DMS53 treated with DMSO at 0.1 percent for 48 hours (cell line): Measurements from ENCODE around the gene UTP18.
"Not testable (repeated sequence)": the region's sequence is repeated elsewhere in the genome, so short reads cannot be mapped to it uniquely, and the experiment has no call there.

Source experiments
- DNase-seq: peaks from one replicate; lab custom pipeline; 2025; ENCODE audit not compliant: unreplicated experiment; lab: John Stamatoyannopoulos, UW

UTP18 gene

GRCh38 chr17:51330861-51331503 lies 70.6 kb downstream of the UTP18 start:
- DNase-seq = not testable (repeated sequence)

DNA sequence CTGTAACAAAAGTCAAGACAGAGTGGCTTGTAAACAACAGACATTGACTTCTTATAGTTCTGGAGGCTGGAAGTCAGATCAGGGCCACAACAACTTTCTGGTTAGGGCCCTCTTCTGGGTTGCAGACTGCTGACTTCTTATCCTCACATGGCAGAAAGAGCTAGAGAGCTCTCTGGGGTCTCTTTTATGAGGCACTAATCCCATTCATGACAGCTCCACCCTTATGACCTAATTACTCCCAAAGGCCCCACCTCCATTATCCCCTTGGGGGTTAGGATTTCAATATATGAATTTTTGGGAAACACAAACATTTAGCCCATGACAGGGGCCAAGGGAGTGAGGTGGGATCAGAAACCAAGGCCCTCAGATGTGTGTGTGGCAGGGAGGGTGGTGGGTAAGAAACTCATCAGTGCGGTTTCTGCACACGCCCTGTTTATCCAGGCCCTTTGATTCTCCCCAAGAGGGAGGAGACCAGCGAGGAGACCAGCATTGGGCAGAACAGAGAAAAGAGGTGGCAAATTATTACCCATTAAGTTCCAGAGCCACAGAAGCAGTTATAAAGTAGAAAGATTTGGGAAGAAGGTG lies 74.8 kb downstream of the UTP18 start:
- DNase-seq = no peak

DNA sequence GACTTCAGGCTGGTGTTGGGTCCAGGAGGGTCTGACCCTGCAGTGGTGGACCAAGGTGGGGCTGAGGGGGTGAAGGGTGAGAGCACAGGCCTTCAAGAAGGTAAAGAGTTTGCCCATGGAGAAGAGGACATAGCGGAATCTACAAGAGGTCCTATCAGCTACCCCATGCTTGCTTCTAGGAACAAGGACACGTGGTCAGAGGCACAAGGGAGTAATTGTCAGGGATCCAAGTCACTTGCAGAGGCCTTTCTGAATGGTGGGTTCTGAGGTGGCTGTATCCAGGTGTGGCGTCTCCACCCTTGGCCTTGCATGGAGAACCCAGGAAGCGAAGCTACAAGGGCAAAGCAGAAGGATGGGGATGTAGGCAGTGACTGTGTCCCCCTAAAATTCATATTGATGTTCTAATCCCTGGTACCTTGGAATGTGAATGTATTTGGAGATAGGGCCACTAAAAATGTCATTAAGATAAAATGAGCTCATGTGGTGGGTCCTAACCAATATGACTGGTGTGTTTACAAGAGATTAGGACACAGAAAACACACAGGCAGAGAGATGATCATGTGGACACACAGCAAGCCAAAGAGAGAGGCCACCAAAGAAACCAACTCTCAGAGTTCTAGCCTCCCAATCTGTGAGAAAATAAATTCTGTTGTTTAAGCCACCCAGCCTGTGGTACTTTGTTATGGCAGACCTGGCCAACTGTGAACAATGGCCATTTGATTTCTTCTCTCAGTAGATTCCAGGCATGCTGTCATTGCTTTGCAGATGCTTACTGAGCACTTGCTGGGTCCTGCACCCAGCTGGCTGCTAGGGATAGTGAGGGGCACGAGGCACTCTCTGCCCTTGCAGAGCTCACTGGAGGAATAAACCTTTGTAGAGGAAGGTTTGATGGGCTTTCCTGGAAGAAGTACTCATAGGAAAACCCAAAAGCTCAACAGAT lies 75.8 kb downstream of the UTP18 start:
- DNase-seq = no peak

DNA sequence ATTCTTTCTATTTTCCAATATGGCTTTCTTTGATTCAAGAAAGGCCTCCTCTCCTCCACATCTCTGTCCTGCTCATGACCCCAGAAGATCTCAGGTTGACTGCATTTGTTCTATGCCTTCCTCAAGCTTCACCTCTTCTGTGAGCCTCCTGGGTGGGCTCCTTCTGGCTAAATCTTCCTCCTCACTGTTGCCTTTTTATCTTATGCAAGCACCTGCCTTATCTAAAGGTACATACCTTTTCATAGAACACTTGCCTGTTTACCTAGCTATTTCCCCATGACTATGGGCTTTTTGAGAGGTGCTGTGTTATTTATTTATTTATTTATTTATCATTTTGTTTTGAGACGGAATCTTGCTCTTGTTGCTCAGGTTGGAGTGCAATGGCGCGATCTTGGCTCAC lies 81.1 kb downstream of the UTP18 start:
- no peak for DNase-seq

GRCh38 chr17:51342257-51342656 lies 81.9 kb downstream of the UTP18 start:
- DNase-seq = no peak

GRCh38 chr17:51344532-51344931 lies 84.2 kb downstream of the UTP18 start:
- DNase-seq = no peak

- no peak for DNase-seq
Measured at GRCh38 chr17:51346218-51346982, 86.1 kb downstream of the UTP18 start.
